Uterus (tissue), 2 donors: ENCODE results near the gene NUP62.

Experiments used
- POLR2A ChIP-seq, 2 donors: fragments of 450-650 bp; IDR thresholded peaks; one replicate each; pipeline ENCODE4 v1.6.1; 2016; ENCODE audit warnings: antibody characterized with exemption in 2 of 2, mild to moderate bottlenecking in 1 of 2, moderate library complexity in 1 of 2
- TF ChIP-seq, protein P1 (sequence below), 4 experiments: fragments of 200-600 bp in 2 of 4; fragments of 450-650 bp in 2 of 4; sonication (generic) in 2 of 4; IDR thresholded peaks; one replicate each; pipeline ENCODE4 v1.5.1; 2016 to 2019; ENCODE audit warnings: antibody characterized with exemption in 4 of 4, mild to moderate bottlenecking in 2 of 4, moderate library complexity in 1 of 4

DNA sequence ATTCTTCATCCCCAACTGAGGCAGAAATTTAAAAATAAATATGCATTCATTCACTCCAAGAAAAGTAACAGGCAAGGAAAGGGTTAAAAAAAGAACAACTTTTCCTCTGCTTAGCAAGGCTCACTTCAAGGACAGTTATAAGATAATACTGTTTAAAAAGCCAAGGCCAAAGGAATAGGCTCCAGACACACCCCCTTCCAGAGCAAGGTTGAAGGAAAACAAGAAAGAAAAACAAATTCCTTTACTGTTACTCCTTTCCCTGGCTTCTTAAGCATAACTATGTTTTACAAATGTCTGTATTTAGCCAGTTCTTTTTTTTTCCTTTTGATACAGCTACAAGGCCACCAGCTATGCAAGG, 23.2 kb upstream of the NUP62 start:
- TF ChIP-seq, protein P1, sequence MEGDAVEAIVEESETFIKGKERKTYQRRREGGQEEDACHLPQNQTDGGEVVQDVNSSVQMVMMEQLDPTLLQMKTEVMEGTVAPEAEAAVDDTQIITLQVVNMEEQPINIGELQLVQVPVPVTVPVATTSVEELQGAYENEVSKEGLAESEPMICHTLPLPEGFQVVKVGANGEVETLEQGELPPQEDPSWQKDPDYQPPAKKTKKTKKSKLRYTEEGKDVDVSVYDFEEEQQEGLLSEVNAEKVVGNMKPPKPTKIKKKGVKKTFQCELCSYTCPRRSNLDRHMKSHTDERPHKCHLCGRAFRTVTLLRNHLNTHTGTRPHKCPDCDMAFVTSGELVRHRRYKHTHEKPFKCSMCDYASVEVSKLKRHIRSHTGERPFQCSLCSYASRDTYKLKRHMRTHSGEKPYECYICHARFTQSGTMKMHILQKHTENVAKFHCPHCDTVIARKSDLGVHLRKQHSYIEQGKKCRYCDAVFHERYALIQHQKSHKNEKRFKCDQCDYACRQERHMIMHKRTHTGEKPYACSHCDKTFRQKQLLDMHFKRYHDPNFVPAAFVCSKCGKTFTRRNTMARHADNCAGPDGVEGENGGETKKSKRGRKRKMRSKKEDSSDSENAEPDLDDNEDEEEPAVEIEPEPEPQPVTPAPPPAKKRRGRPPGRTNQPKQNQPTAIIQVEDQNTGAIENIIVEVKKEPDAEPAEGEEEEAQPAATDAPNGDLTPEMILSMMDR (IDR thresholded peaks at IDR 0.05), result no peak
- no peak for TF ChIP-seq POLR2A (IDR thresholded peaks at IDR 0.05)
